Breast epithelium (tissue), 3 donors: ENCODE measurements around the gene LRRC9.

ENCODE experiments used
- CTCF ChIP-seq, 3 donors: fragments of 450-650 bp; IDR thresholded peaks; one replicate each; pipeline ENCODE4 v1.5.1; 2016 to 2017; ENCODE audit warnings: antibody characterized with exemption in 3 of 3, mild to moderate bottlenecking in 3 of 3, moderate library complexity in 3 of 3
- POLR2AphosphoS5 ChIP-seq, 3 donors: sonication (generic); formaldehyde crosslinking; IDR thresholded peaks; one replicate each; pipeline ENCODE4 v1.6.1; 2017; ENCODE audit warnings: antibody characterized with exemption in 3 of 3

GRCh38 chr14:60061371-60061770, 141.4 kb downstream of the LRRC9 start:
- TF ChIP-seq POLR2AphosphoS5 (IDR thresholded peaks at IDR 0.05) (no peak), CTCF (IDR thresholded peaks at IDR 0.05) (no peak)
